ENCODE measurements around the gene TBC1D5.

- TF ChIP-seq, protein P1, sequence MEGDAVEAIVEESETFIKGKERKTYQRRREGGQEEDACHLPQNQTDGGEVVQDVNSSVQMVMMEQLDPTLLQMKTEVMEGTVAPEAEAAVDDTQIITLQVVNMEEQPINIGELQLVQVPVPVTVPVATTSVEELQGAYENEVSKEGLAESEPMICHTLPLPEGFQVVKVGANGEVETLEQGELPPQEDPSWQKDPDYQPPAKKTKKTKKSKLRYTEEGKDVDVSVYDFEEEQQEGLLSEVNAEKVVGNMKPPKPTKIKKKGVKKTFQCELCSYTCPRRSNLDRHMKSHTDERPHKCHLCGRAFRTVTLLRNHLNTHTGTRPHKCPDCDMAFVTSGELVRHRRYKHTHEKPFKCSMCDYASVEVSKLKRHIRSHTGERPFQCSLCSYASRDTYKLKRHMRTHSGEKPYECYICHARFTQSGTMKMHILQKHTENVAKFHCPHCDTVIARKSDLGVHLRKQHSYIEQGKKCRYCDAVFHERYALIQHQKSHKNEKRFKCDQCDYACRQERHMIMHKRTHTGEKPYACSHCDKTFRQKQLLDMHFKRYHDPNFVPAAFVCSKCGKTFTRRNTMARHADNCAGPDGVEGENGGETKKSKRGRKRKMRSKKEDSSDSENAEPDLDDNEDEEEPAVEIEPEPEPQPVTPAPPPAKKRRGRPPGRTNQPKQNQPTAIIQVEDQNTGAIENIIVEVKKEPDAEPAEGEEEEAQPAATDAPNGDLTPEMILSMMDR (IDR thresholded peaks at IDR 0.05), result no peak
- TF ChIP-seq POLR2A (IDR thresholded peaks at IDR 0.05), result no peak
Measured at GRCh38 chr3:17154941-17155340, 587.5 kb downstream of the TBC1D5 start.
